K562 (cell line): ENCODE measurements around the gene LGALS7. TPM values are rescaled to one million over a fixed set of nuclear protein-coding genes. Genes with fewer than 3 reads are reported as not detected.

Experiments used
- ATAC-seq: fragments of 200-7000 bp; cut with Tn5 transposase; 3 replicates; pipeline ENCODE4 v1.9.1; 2020; ENCODE audit warnings: moderate library complexity
- BruUV-seq: library from RNA; stranded (reverse); fragments of 400-500 nt; replicated peaks from 2 replicates; lab custom pipeline; 2021; lab: Mats Ljungman, UMichigan
- CTCF ChIA-PET: fragments of 300-600 bp; formaldehyde crosslinking; extraction: SDS; loops from one replicate; lab custom pipeline; 2021; ENCODE audit warnings: low intra/inter-chr PET ratio; lab: Yijun Ruan, JAX
- POLR2A ChIA-PET: fragments of 300-600, 350-650 bp; sonication (Branson Sonifier 250); formaldehyde crosslinking; extraction: SDS; loops from one replicate; lab custom pipeline; 2021; ENCODE audit warnings: antibody characterized with exemption, inconsistent platforms; lab: Yijun Ruan, JAX
- DNase-seq, 4 experiments: peaks; one replicate each; pipeline versions ENCODE4 v3.0.0 to v3.0.0-alpha.2; 2011 to 2018; ENCODE audit warnings: low spot score in 3 of 4, mixed read lengths in 3 of 4; ENCODE audit errors: extremely low read depth in 1 of 4
- FAIRE-seq: peaks from 2 replicates; lab custom pipeline; 2011; peaks lifted over from hg19 to GRCh38; lab: Jason Lieb, UNC
- H2AFZ ChIP-seq: 2 replicates; pipeline ENCODE4 v1.6.0; 2011; ENCODE audit warnings: low read depth, low read length, control low read depth, inconsistent platforms
- H3K27ac ChIP-seq: fragments of 200-600 bp; 3 replicates; pipeline ENCODE4 v1.8.0; 2011; ENCODE audit warnings: low read depth, mild to moderate bottlenecking, control low read depth, inconsistent platforms, low read length, moderate library complexity, mixed read lengths; ENCODE audit errors: extremely low read depth
- H3K27me3 ChIP-seq, 2 experiments: fragments of 300-600 bp in 1 of 2; 2 replicates in 1 of 2; 3 replicates in 1 of 2; pipeline versions ENCODE4 v1.6.0 to v1.8.0; 2011; ENCODE audit warnings: inconsistent platforms in 2 of 2, low read length in 2 of 2, mild to moderate bottlenecking in 1 of 2, mixed read lengths in 1 of 2, moderate library complexity in 1 of 2; ENCODE audit not compliant: control insufficient read depth in 2 of 2, insufficient read depth in 2 of 2
- H3K36me3 ChIP-seq: fragments of 300-600 bp; 3 replicates; pipeline ENCODE4 v1.8.0; 2011; ENCODE audit warnings: mild to moderate bottlenecking, low read length, inconsistent platforms; ENCODE audit not compliant: control insufficient read depth, insufficient read depth
- H3K4me1 ChIP-seq, 2 experiments: fragments of 200-600 bp in 1 of 2; replicated peaks in 1 of 2; 2 replicates in 1 of 2; 3 replicates in 1 of 2; pipeline versions ENCODE4 v1.5.1 to v1.8.0; 2011; ENCODE audit warnings: inconsistent platforms in 2 of 2, low read length in 2 of 2, mild to moderate bottlenecking in 1 of 2, mixed read lengths in 1 of 2, moderate library complexity in 1 of 2; ENCODE audit not compliant: control insufficient read depth in 2 of 2, insufficient read depth in 2 of 2
- H3K4me2 ChIP-seq: 2 replicates; pipeline ENCODE4 v1.6.1; 2011; ENCODE audit warnings: low read length, control low read depth, inconsistent platforms, mixed read lengths; ENCODE audit not compliant: insufficient read depth
- H3K4me3 ChIP-seq: fragments of 200-600 bp; sonication (generic), shearing (Covaris generic); 2 replicates; pipeline ENCODE4 v1.5.1; 2016; ENCODE audit warnings: control low read depth, inconsistent platforms
- H3K79me2 ChIP-seq: fragments of 200-600 bp; 3 replicates; pipeline ENCODE4 v1.8.0; 2011; ENCODE audit warnings: low read length, inconsistent platforms; ENCODE audit not compliant: control insufficient read depth, insufficient read depth
- H3K9ac ChIP-seq, 2 experiments: 2 replicates each; pipeline versions ENCODE4 v1.6.0 to v1.6.1; 2011; ENCODE audit warnings: low read depth in 2 of 2, low read length in 2 of 2, control low read depth in 1 of 2, inconsistent platforms in 1 of 2, mild to moderate bottlenecking in 1 of 2, mixed read lengths in 1 of 2; ENCODE audit not compliant: insufficient read depth in 1 of 2
- H3K9me1 ChIP-seq: one replicate; pipeline ENCODE4 v1.6.0; 2011; ENCODE audit warnings: inconsistent platforms, mild to moderate bottlenecking, low read length, moderate library complexity; ENCODE audit not compliant: control insufficient read depth, insufficient read depth
- H3K9me3 ChIP-seq: replicated peaks from 2 replicates; pipeline ENCODE4 v1.5.1; 2011; ENCODE audit warnings: low read depth, low read length, inconsistent platforms; ENCODE audit not compliant: control insufficient read depth, insufficient read depth
- H4K20me1 ChIP-seq: replicated peaks from 2 replicates; pipeline ENCODE4 v1.6.1; 2011; ENCODE audit warnings: low read length, inconsistent platforms, mixed read lengths; ENCODE audit not compliant: control insufficient read depth, insufficient read depth
- CLOCK ChIP-seq: fragments of 250-450 bp; sonication (Bioruptor Pico); IDR thresholded peaks from 2 replicates; pipeline ENCODE4 v1.4.0; 2020; ENCODE audit warnings: mild to moderate bottlenecking, moderate library complexity, borderline replicate concordance
- ETS1 ChIP-seq: conservative IDR thresholded peaks from 2 replicates; pipeline ENCODE4 v1.6.1; 2011; ENCODE audit warnings: low read depth, mild to moderate bottlenecking, low read length; ENCODE audit not compliant: control insufficient read depth
- ETV6 ChIP-seq, 3 experiments: fragments of 150-350 bp in 1 of 3; sonication (generic) in 1 of 3; formaldehyde crosslinking in 1 of 3; IDR thresholded peaks; 2 replicates each; pipeline versions ENCODE4 v1.6.1 to v1.8.0; 2014 to 2022; ENCODE audit warnings: borderline replicate concordance in 2 of 3, low read depth in 2 of 3, antibody characterized with exemption in 1 of 3, low read length in 1 of 3, mild to moderate bottlenecking in 1 of 3, missing genetic modification reagents in 1 of 3
- HMGN3 ChIP-seq: IDR thresholded peaks from 2 replicates; pipeline ENCODE4 v1.6.1; 2011; ENCODE audit warnings: borderline replicate concordance, low read depth, mild to moderate bottlenecking, mixed read lengths, low read length; ENCODE audit not compliant: insufficient read length; ENCODE audit errors: extremely low read depth
- JUND ChIP-seq, 2 experiments: IDR thresholded peaks; 2 replicates in 1 of 2; 3 replicates in 1 of 2; pipeline ENCODE4 v1.6.1; 2011; ENCODE audit warnings: borderline replicate concordance in 2 of 2, low read depth in 2 of 2, low read length in 2 of 2, improper control_type of control experiment in 1 of 2, missing biosample characterization in 1 of 2, missing genetic modification characterization in 1 of 2, missing genetic modification reagents in 1 of 2
- MTA1 ChIP-seq: fragments of 450-650 bp; IDR thresholded peaks from 2 replicates; pipeline ENCODE4 v1.6.1; 2017; ENCODE audit warnings: borderline replicate concordance
- NR1H2 ChIP-seq: sonication (generic); formaldehyde crosslinking; IDR thresholded peaks from 2 replicates; pipeline ENCODE4 v1.4.0; 2020; ENCODE audit warnings: mild to moderate bottlenecking, missing genetic modification reagents
- POLR2G ChIP-seq: fragments of 200-400 bp; formaldehyde crosslinking; IDR thresholded peaks from 2 replicates; pipeline ENCODE4 v1.6.1; 2017; ENCODE audit warnings: low read depth, mild to moderate bottlenecking, antibody characterized with exemption, low read length, moderate library complexity
- ZNF263 ChIP-seq: sonication (generic); formaldehyde crosslinking; IDR thresholded peaks from 2 replicates; pipeline ENCODE4 v1.8.0; 2022; ENCODE audit warnings: mild to moderate bottlenecking, missing genetic modification reagents, borderline replicate concordance
- WGBS: fragments of 100-300 bp; shearing (Covaris generic); methylation state at CpG from one replicate; pipeline ENCODE4 v1.1.6; 2016; ENCODE audit warnings: low coverage, mixed read lengths; ENCODE audit not compliant: insufficient coverage; ENCODE audit errors: missing lambda C conversion rate; 5-methylcytosine and 5-hydroxymethylcytosine counted together
- in situ Hi-C: fragments of 300-500 bp; cut with MboI; formaldehyde crosslinking; loops from 4 replicates; pipeline ENCODE4 v1.15.0; 2018; ENCODE audit warnings: inconsistent platforms, mixed read lengths
- intact Hi-C: fragments of 100-400 bp; cut with micrococcal nuclease; formaldehyde crosslinking; loops from 2 replicates; pipeline ENCODE4 v1.14.2; 2022
- polyA plus RNA-seq, 8 experiments: library from polyadenylated mRNA; depleted of rRNA in 4 of 8; stranded (reverse) in 5 of 8; unstranded in 3 of 8; fragments of >200 nt; fragmentation: Nextera tagmentation in 2 of 8; fragmentation: Illumina TruSeq in 1 of 8; extraction: Ambion mirVana in 2 of 8; extraction: Trizol in 1 of 8; gene quantifications; 2 replicates each; pipeline versions ENCODE4 v1.2.1 to v1.2.3, GENCODE V29; 2011 to 2014; ENCODE audit warnings: inconsistent platforms in 1 of 8, missing spikeins in 1 of 8
- total RNA-seq, 7 experiments: library from RNA; depleted of rRNA in 6 of 7; stranded (reverse); fragments of >200 nt in 6 of 7; fragmentation: Illumina TruSeq in 2 of 7; extraction: Trizol in 2 of 7; gene quantifications; 2 replicates each; pipeline versions ENCODE4 v1.2.1 to v1.2.3, GENCODE V29; 2011 to 2021; ENCODE audit warnings: low replicate concordance in 1 of 7
- TF ChIP-seq, protein P1 (sequence below): fragments of 450-650 bp; IDR thresholded peaks from one replicate; pipeline ENCODE4 v1.6.1; 2018; ENCODE audit warnings: mild to moderate bottlenecking, moderate library complexity; ENCODE audit not compliant: partially characterized antibody
- TF ChIP-seq, protein P2 (sequence below): fragments of 450-650 bp; IDR thresholded peaks from 2 replicates; pipeline ENCODE4 v1.6.1; 2016; ENCODE audit warnings: low read depth, mild to moderate bottlenecking, moderate library complexity

LGALS7 gene
- total and polyA plus RNA-seq, 9 of the 15 experiments (the other 6 are each of a cell fraction or from before 2014, with no cell fraction given), result not detected

DNA sequence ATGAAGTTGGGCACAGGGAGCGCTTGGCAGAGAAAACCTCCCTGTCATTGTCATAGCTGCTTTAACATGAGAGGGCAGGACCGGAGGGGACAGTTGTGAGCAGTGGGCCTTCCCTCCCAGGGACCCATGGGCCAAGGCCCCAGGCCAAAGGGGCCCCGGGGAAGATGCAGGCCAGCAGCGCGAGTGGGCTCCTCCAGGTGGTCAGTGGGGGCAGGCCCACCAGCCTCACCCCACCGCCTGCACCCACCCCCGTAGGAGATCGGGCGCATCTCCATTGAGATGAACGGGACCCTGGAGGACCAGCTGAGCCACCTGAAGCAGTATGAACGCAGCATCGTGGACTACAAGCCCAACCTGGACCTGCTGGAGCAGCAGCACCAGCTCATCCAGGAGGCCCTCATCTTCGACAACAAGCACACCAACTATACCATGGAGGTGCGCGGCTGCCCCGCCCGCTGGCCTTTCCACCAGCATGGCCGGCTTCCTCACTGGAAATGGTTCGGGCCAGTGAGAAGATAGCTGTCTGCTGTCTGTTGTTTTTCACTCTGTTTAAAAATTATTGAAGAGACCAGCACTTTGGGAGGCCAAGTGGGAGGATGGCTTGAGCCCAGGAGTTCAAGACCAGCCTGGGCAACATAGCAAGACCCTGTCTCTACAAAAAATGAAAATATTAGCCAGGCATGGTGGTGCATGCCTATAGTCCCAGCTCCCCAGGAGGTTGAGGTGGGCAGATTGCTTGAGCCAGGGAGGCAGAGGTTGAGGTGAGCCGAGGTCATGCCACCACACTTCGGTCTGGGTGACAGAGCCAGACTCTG lies 47.6 kb downstream of the LGALS7 start:
- Histone ChIP-seq H3K9me1 (no peaks in the 10 kb centered on the region), H4K20me1 (no peaks in the 10 kb centered on the region; the same call in 1 of the 2 replicates), H2AFZ (no peak overlapping the region), H3K36me3 (peaks cover 94% of the 10 kb centered on the region; the same call in 2 of the 3 replicates), H3K9ac (peak overlapping the region in 1 of 2 experiments; percentile 31; a peak in 2 of 4 replicates), H3K9me3 (no peaks in the 10 kb centered on the region), H3K27ac (no peak overlapping the region), H3K4me1 (peaks cover 11 to 53% of the 10 kb centered on the region in 2 experiments), H3K4me2 (no peak overlapping the region), H3K79me2 (no peaks in the 10 kb centered on the region), H3K27me3 (no peaks in the 10 kb centered on the region), H3K4me3 (no peak overlapping the region)
- ChIA-PET POLR2A (interaction anchor here (0.8 to 1.7 kb wide), 5 partner anchors 9 to 117 kb away, joined by 3 to 5 read pairs (median 3); no protein-coding TSS in a partner anchor), CTCF (no interaction called here)
- DNase-seq (no peak), FAIRE-seq (no peak), ATAC-seq (no peak)
- WGBS, result 92% methylated on average over 20 of the region's 21 CpGs
- no TSS peak for BruUV-seq
- intact Hi-C loops (loop anchor here (5.0 kb wide), 1 partner anchor 48 kb away; no protein-coding TSS in a partner anchor), in situ Hi-C loops (no loop called here)
- TF ChIP-seq, protein P1, sequence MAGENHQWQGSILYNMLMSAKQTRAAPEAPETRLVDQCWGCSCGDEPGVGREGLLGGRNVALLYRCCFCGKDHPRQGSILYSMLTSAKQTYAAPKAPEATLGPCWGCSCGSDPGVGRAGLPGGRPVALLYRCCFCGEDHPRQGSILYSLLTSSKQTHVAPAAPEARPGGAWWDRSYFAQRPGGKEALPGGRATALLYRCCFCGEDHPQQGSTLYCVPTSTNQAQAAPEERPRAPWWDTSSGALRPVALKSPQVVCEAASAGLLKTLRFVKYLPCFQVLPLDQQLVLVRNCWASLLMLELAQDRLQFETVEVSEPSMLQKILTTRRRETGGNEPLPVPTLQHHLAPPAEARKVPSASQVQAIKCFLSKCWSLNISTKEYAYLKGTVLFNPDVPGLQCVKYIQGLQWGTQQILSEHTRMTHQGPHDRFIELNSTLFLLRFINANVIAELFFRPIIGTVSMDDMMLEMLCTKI, result no peak
- TF ChIP-seq, protein P2, sequence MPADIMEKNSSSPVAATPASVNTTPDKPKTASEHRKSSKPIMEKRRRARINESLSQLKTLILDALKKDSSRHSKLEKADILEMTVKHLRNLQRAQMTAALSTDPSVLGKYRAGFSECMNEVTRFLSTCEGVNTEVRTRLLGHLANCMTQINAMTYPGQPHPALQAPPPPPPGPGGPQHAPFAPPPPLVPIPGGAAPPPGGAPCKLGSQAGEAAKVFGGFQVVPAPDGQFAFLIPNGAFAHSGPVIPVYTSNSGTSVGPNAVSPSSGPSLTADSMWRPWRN, result no peak
- no peak for TF ChIP-seq NR1H2 (CRISPR knock-in tag)
- peak; percentile 47; the same call in 1 of the 2 replicates for TF ChIP-seq ZNF263 (CRISPR knock-in tag)
- no peak for TF ChIP-seq MTA1
- TF ChIP-seq ETV6 (IDR thresholded peaks at IDR 0.05; ENCODE audit: borderline replicate concordance in 1 of 2, low read depth in 2 of 2, low read length in 1 of 2), result no peak
- TF ChIP-seq ETV6 (CRISPR knock-in tag; IDR thresholded peaks at IDR 0.05; ENCODE audit: borderline replicate concordance), result no peak
- TF ChIP-seq POLR2G, result peak; percentile 50
- TF ChIP-seq ETS1, result no peak
- TF ChIP-seq HMGN3, result no peak
- TF ChIP-seq JUND (IDR thresholded peaks at IDR 0.05; ENCODE audit: borderline replicate concordance, low read depth, low read length), result no peak
- no peak for TF ChIP-seq JUND (tag; IDR thresholded peaks at IDR 0.05; ENCODE audit: borderline replicate concordance, low read depth, low read length)
- TF ChIP-seq CLOCK (CRISPR knock-in tag), result no peak
